DLD1 (cell line): Measurements from ENCODE around the gene NEUROD2.

ENCODE experiments used
- in situ Hi-C: cut with HindIII; loops from 2 replicates; pipeline ENCODE4 v1.10.0; 2017; ENCODE audit warnings: low sequenced_read_pairs

Gene NEUROD2

GRCh38 chr17:39581759-39582085 lies 26.0 kb downstream of the NEUROD2 start:
- in situ Hi-C loops = no loop called here

- in situ Hi-C loops = no loop called here
Observed at GRCh38 chr17:39581071-39581758, 26.5 kb downstream of the NEUROD2 start.

GRCh38 chr17:39580082-39580468 lies 27.6 kb downstream of the NEUROD2 start:
- in situ Hi-C loops = no loop called here

- in situ Hi-C loops = no loop called here
Observed at GRCh38 chr17:39579318-39580081, 28.2 kb downstream of the NEUROD2 start.

- in situ Hi-C loops = no loop called here
Observed at GRCh38 chr17:39578272-39578671, 29.4 kb downstream of the NEUROD2 start.

GRCh38 chr17:39576187-39576586 lies 31.5 kb downstream of the NEUROD2 start:
- in situ Hi-C loops = no loop called here

- in situ Hi-C loops = no loop called here
Observed at GRCh38 chr17:39573447-39574298, 34.0 kb downstream of the NEUROD2 start.

GRCh38 chr17:39572121-39572520 lies 35.6 kb downstream of the NEUROD2 start:
- in situ Hi-C loops = no loop called here

- in situ Hi-C loops = no loop called here
Observed at GRCh38 chr17:39569126-39569525, 38.6 kb downstream of the NEUROD2 start.

GRCh38 chr17:39568702-39569101 lies 39.0 kb downstream of the NEUROD2 start:
- in situ Hi-C loops = no loop called here

- in situ Hi-C loops = no loop called here
Observed at GRCh38 chr17:39566094-39566850, 41.4 kb downstream of the NEUROD2 start.

- in situ Hi-C loops = no loop called here
Observed at GRCh38 chr17:39564211-39564848, 43.4 kb downstream of the NEUROD2 start.

- in situ Hi-C loops = no loop called here
Observed at GRCh38 chr17:39563476-39563875, 44.2 kb downstream of the NEUROD2 start.

GRCh38 chr17:39562976-39563375 lies 44.7 kb downstream of the NEUROD2 start:
- in situ Hi-C loops = no loop called here

GRCh38 chr17:39562395-39562794 lies 45.3 kb downstream of the NEUROD2 start:
- in situ Hi-C loops = no loop called here

- in situ Hi-C loops = no loop called here
Observed at GRCh38 chr17:39556423-39556822, 51.3 kb downstream of the NEUROD2 start.

GRCh38 chr17:39555368-39555767 lies 52.4 kb downstream of the NEUROD2 start:
- in situ Hi-C loops = no loop called here
